ENCODE data around the gene MMP26.

DNA sequence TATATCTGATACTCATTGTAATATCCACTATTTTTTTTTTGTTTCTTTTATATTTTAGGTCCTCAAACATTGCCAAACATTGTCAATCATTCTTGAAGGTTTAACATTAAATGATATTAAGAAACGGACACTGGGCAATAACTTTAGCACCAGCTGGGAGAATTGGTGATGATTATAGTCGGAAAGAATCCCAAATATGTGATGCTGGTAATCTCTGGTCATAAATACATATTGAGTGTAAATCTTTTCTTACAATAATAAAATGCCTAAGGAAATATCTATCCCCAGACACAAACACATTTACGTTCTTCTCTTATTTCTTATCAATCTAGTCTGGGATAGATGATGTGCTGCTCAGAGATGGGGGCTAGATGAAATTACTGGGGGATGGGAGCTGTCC, 32.1 kb upstream of the MMP26 start:
- TF ChIP-seq POLR2A (IDR thresholded peaks at IDR 0.05; ENCODE audit: low read depth, low read length) (no peak), RELA (IDR thresholded peaks at IDR 0.05; ENCODE audit: borderline replicate concordance, partially characterized antibody) (no peak), NFIC (IDR thresholded peaks at IDR 0.05; ENCODE audit: low read depth, low read length) (no peak), TCF7 (IDR thresholded peaks at IDR 0.05; ENCODE audit: borderline replicate concordance) (no peak), YY1 (IDR thresholded peaks at IDR 0.05; ENCODE audit: low read depth, low read length) (no peak), SPI1 (IDR thresholded peaks at IDR 0.05; ENCODE audit: borderline replicate concordance, insufficient read depth, low read depth, low read length) (no peak), ZBED1 (IDR thresholded peaks at IDR 0.05; ENCODE audit: borderline replicate concordance) (no peak), FOXK2 (IDR thresholded peaks at IDR 0.05) (no peak), IKZF2 (IDR thresholded peaks at IDR 0.05) (no peak)
- TF ChIP-seq, protein P1, sequence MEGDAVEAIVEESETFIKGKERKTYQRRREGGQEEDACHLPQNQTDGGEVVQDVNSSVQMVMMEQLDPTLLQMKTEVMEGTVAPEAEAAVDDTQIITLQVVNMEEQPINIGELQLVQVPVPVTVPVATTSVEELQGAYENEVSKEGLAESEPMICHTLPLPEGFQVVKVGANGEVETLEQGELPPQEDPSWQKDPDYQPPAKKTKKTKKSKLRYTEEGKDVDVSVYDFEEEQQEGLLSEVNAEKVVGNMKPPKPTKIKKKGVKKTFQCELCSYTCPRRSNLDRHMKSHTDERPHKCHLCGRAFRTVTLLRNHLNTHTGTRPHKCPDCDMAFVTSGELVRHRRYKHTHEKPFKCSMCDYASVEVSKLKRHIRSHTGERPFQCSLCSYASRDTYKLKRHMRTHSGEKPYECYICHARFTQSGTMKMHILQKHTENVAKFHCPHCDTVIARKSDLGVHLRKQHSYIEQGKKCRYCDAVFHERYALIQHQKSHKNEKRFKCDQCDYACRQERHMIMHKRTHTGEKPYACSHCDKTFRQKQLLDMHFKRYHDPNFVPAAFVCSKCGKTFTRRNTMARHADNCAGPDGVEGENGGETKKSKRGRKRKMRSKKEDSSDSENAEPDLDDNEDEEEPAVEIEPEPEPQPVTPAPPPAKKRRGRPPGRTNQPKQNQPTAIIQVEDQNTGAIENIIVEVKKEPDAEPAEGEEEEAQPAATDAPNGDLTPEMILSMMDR (IDR thresholded peaks at IDR 0.05 in 2 of 3, conservative IDR thresholded peaks at IDR 0.05 in 1 of 3; ENCODE audit: control insufficient read depth in 2 of 3, extremely low read depth in 1 of 3, insufficient read depth in 1 of 3, low read depth in 3 of 3, low read length in 3 of 3) = no peak
- TF ChIP-seq, protein P2, sequence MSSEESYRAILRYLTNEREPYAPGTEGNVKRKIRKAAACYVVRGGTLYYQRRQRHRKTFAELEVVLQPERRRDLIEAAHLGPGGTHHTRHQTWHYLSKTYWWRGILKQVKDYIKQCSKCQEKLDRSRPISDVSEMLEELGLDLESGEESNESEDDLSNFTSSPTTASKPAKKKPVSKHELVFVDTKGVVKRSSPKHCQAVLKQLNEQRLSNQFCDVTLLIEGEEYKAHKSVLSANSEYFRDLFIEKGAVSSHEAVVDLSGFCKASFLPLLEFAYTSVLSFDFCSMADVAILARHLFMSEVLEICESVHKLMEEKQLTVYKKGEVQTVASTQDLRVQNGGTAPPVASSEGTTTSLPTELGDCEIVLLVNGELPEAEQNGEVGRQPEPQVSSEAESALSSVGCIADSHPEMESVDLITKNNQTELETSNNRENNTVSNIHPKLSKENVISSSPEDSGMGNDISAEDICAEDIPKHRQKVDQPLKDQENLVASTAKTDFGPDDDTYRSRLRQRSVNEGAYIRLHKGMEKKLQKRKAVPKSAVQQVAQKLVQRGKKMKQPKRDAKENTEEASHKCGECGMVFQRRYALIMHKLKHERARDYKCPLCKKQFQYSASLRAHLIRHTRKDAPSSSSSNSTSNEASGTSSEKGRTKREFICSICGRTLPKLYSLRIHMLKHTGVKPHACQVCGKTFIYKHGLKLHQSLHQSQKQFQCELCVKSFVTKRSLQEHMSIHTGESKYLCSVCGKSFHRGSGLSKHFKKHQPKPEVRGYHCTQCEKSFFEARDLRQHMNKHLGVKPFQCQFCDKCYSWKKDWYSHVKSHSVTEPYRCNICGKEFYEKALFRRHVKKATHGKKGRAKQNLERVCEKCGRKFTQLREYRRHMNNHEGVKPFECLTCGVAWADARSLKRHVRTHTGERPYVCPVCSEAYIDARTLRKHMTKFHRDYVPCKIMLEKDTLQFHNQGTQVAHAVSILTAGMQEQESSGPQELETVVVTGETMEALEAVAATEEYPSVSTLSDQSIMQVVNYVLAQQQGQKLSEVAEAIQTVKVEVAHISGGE (CRISPR knock-in tag; IDR thresholded peaks at IDR 0.05) = no peak
- TF ChIP-seq, protein P3, sequence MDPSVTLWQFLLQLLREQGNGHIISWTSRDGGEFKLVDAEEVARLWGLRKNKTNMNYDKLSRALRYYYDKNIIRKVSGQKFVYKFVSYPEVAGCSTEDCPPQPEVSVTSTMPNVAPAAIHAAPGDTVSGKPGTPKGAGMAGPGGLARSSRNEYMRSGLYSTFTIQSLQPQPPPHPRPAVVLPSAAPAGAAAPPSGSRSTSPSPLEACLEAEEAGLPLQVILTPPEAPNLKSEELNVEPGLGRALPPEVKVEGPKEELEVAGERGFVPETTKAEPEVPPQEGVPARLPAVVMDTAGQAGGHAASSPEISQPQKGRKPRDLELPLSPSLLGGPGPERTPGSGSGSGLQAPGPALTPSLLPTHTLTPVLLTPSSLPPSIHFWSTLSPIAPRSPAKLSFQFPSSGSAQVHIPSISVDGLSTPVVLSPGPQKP (IDR thresholded peaks at IDR 0.05; ENCODE audit: low read depth, low read length) = no peak
- TF ChIP-seq, protein P4, sequence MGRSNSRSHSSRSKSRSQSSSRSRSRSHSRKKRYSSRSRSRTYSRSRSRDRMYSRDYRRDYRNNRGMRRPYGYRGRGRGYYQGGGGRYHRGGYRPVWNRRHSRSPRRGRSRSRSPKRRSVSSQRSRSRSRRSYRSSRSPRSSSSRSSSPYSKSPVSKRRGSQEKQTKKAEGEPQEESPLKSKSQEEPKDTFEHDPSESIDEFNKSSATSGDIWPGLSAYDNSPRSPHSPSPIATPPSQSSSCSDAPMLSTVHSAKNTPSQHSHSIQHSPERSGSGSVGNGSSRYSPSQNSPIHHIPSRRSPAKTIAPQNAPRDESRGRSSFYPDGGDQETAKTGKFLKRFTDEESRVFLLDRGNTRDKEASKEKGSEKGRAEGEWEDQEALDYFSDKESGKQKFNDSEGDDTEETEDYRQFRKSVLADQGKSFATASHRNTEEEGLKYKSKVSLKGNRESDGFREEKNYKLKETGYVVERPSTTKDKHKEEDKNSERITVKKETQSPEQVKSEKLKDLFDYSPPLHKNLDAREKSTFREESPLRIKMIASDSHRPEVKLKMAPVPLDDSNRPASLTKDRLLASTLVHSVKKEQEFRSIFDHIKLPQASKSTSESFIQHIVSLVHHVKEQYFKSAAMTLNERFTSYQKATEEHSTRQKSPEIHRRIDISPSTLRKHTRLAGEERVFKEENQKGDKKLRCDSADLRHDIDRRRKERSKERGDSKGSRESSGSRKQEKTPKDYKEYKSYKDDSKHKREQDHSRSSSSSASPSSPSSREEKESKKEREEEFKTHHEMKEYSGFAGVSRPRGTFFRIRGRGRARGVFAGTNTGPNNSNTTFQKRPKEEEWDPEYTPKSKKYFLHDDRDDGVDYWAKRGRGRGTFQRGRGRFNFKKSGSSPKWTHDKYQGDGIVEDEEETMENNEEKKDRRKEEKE (IDR thresholded peaks at IDR 0.05) = no peak
